HL-60 (cell line): ENCODE data around the gene ARSJ.

ENCODE experiments used
- GABPA ChIP-seq: IDR thresholded peaks from 2 replicates; pipeline ENCODE4 v1.6.1; 2012; ENCODE audit warnings: low read depth
- POLR2AphosphoS5 ChIP-seq: IDR thresholded peaks from 2 replicates; pipeline ENCODE4 v1.6.1; 2012; ENCODE audit warnings: low read depth
- SPI1 ChIP-seq: IDR thresholded peaks from 2 replicates; pipeline ENCODE4 v1.6.1; 2012; ENCODE audit warnings: low read depth, mild to moderate bottlenecking, borderline replicate concordance
- TF ChIP-seq, protein P1 (sequence below): IDR thresholded peaks from one replicate; pipeline ENCODE4 v1.5.1; 2011; ENCODE audit warnings: low read length, control low read depth, inconsistent platforms; ENCODE audit not compliant: insufficient read depth
- TF ChIP-seq, protein P2 (sequence below): IDR thresholded peaks from 2 replicates; pipeline ENCODE4 v1.6.1; 2012; ENCODE audit warnings: low read depth; ENCODE audit not compliant: insufficient replicate concordance

- TF ChIP-seq, protein P1, sequence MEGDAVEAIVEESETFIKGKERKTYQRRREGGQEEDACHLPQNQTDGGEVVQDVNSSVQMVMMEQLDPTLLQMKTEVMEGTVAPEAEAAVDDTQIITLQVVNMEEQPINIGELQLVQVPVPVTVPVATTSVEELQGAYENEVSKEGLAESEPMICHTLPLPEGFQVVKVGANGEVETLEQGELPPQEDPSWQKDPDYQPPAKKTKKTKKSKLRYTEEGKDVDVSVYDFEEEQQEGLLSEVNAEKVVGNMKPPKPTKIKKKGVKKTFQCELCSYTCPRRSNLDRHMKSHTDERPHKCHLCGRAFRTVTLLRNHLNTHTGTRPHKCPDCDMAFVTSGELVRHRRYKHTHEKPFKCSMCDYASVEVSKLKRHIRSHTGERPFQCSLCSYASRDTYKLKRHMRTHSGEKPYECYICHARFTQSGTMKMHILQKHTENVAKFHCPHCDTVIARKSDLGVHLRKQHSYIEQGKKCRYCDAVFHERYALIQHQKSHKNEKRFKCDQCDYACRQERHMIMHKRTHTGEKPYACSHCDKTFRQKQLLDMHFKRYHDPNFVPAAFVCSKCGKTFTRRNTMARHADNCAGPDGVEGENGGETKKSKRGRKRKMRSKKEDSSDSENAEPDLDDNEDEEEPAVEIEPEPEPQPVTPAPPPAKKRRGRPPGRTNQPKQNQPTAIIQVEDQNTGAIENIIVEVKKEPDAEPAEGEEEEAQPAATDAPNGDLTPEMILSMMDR, result no peak
- TF ChIP-seq, protein P2, sequence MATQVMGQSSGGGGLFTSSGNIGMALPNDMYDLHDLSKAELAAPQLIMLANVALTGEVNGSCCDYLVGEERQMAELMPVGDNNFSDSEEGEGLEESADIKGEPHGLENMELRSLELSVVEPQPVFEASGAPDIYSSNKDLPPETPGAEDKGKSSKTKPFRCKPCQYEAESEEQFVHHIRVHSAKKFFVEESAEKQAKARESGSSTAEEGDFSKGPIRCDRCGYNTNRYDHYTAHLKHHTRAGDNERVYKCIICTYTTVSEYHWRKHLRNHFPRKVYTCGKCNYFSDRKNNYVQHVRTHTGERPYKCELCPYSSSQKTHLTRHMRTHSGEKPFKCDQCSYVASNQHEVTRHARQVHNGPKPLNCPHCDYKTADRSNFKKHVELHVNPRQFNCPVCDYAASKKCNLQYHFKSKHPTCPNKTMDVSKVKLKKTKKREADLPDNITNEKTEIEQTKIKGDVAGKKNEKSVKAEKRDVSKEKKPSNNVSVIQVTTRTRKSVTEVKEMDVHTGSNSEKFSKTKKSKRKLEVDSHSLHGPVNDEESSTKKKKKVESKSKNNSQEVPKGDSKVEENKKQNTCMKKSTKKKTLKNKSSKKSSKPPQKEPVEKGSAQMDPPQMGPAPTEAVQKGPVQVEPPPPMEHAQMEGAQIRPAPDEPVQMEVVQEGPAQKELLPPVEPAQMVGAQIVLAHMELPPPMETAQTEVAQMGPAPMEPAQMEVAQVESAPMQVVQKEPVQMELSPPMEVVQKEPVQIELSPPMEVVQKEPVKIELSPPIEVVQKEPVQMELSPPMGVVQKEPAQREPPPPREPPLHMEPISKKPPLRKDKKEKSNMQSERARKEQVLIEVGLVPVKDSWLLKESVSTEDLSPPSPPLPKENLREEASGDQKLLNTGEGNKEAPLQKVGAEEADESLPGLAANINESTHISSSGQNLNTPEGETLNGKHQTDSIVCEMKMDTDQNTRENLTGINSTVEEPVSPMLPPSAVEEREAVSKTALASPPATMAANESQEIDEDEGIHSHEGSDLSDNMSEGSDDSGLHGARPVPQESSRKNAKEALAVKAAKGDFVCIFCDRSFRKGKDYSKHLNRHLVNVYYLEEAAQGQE, result no peak
- TF ChIP-seq POLR2AphosphoS5 (no peak), GABPA (no peak), SPI1 (no peak)
Observed at GRCh38 chr4:113893546-113893945, 85.9 kb downstream of the ARSJ start.
